B cell (primary cell): ENCODE results near the gene BACH2. TPM values are rescaled to one million over a fixed set of nuclear protein-coding genes. Genes with fewer than 3 reads are reported as not detected.

Experiments
- ATAC-seq: fragments of 200-7000 bp; cut with Tn5 transposase; one replicate; pipeline ENCODE4 v1.10.0; 2021; ENCODE audit warnings: low read depth, mild to moderate bottlenecking, moderate number of reproducible peaks, moderate library complexity
- CTCF ChIA-PET: fragments of 350-600 bp; sonication (Branson Sonifier 250); formaldehyde crosslinking; loops from one replicate; lab custom pipeline; 2021; ENCODE audit warnings: antibody characterized with exemption, inconsistent platforms; lab: Charles Lee
- POLR2A ChIA-PET: fragments of 350-600 bp; sonication (Branson Sonifier 250); formaldehyde crosslinking; loops from one replicate; lab custom pipeline; 2021; ENCODE audit warnings: antibody characterized with exemption; lab: Charles Lee
- DNase-seq: peaks from one replicate; pipeline ENCODE4 v3.0.0; 2013
- H2AFZ ChIP-seq: 2 replicates; pipeline ENCODE4 v1.6.1; 2012; ENCODE audit warnings: mild to moderate bottlenecking, low read depth, low read length; ENCODE audit not compliant: insufficient read depth, poor library complexity, severe bottlenecking
- H3K27ac ChIP-seq, 2 donors: 1 replicate in 1 of 2; 2 replicates in 1 of 2; pipeline ENCODE4 v1.5.1; 2012 to 2013; ENCODE audit warnings: low read length in 2 of 2, mild to moderate bottlenecking in 2 of 2, moderate library complexity in 1 of 2
- H3K27me3 ChIP-seq, 4 experiments: fragments of 200-600 bp in 1 of 4; sonication (generic) in 1 of 4; replicated peaks in 1 of 4; 1 replicate in 2 of 4; 2 replicates in 2 of 4; pipeline versions ENCODE4 v1.6.1 to v1.7.0; 2013 to 2016; ENCODE audit warnings: low read length in 3 of 4, mild to moderate bottlenecking in 2 of 4, mixed read lengths in 1 of 4, moderate library complexity in 1 of 4; ENCODE audit not compliant: insufficient read depth in 4 of 4, control insufficient read depth in 3 of 4; ENCODE audit errors: control extremely low read depth in 1 of 4
- H3K36me3 ChIP-seq, 2 experiments: replicated peaks in 1 of 2; 1 replicate in 1 of 2; 2 replicates in 1 of 2; pipeline versions ENCODE4 v1.6.1 to v1.7.1; 2013; ENCODE audit warnings: low read length in 1 of 2; ENCODE audit not compliant: insufficient read depth in 2 of 2, control insufficient read depth in 1 of 2; ENCODE audit errors: control extremely low read depth in 1 of 2, extremely low read depth in 1 of 2
- H3K4me1 ChIP-seq, 2 donors: fragments of 200-600 bp in 1 of 2; sonication (generic) in 1 of 2; 1 replicate in 1 of 2; 2 replicates in 1 of 2; pipeline versions ENCODE4 v1.5.1 to v1.6.1; 2013 to 2017; ENCODE audit warnings: low read length in 2 of 2; ENCODE audit not compliant: control insufficient read depth in 2 of 2, insufficient read depth in 2 of 2
- H3K4me2 ChIP-seq: replicated peaks from 2 replicates; pipeline ENCODE3; 2012; ENCODE audit warnings: mild to moderate bottlenecking, low read depth, low read length; ENCODE audit not compliant: poor library complexity, severe bottlenecking
- H3K4me3 ChIP-seq, 5 experiments: fragments of 200-600 bp in 1 of 5; sonication (generic) in 1 of 5; 1 replicate in 3 of 5; 2 replicates in 2 of 5; pipeline versions ENCODE4 v1.5.1 to v1.7.0; 2011 to 2016; ENCODE audit warnings: low read length in 4 of 5, mild to moderate bottlenecking in 4 of 5, low read depth in 2 of 5, control low read depth in 1 of 5, moderate library complexity in 1 of 5; ENCODE audit not compliant: insufficient read depth in 1 of 5; ENCODE audit errors: control extremely low read depth in 1 of 5, extremely low read depth in 1 of 5
- H3K79me2 ChIP-seq: fragments of 200-600 bp; sonication (generic); one replicate; pipeline ENCODE4 v1.6.0; 2016; ENCODE audit warnings: low read length; ENCODE audit not compliant: control insufficient read depth, insufficient read depth
- H3K9ac ChIP-seq: fragments of 200-600 bp; sonication (generic); 2 replicates; pipeline ENCODE4 v1.6.1; 2017; ENCODE audit warnings: mild to moderate bottlenecking, low read length, moderate library complexity
- H3K9me3 ChIP-seq, 3 donors: one replicate each; pipeline versions ENCODE4 v1.6.1 to v1.7.1; 2013; ENCODE audit warnings: low read length in 2 of 3; ENCODE audit not compliant: control insufficient read depth in 2 of 3, insufficient read depth in 1 of 3; ENCODE audit errors: control extremely low read depth in 1 of 3
- H4K20me1 ChIP-seq: 2 replicates; pipeline ENCODE4 v1.6.0; 2012; ENCODE audit warnings: mild to moderate bottlenecking, low read length; ENCODE audit not compliant: insufficient read depth, control insufficient read depth, poor library complexity, severe bottlenecking
- H3K27ac Mint-ChIP-seq: one replicate; pipeline ENCODE4 v1.8.0; 2021; ENCODE audit warnings: mixed read lengths
- H3K27me3 Mint-ChIP-seq: one replicate; pipeline ENCODE4 v1.8.0; 2021; ENCODE audit warnings: mixed read lengths
- H3K4me1 Mint-ChIP-seq: one replicate; pipeline ENCODE4 v1.8.0; 2021; ENCODE audit warnings: mixed read lengths
- H3K4me3 Mint-ChIP-seq: one replicate; pipeline ENCODE4 v1.8.0; 2021; ENCODE audit warnings: mixed read lengths
- H3K9me3 Mint-ChIP-seq: one replicate; pipeline ENCODE4 v1.8.0; 2022; ENCODE audit warnings: mixed read lengths; ENCODE audit not compliant: insufficient read depth
- EZH2 ChIP-seq: IDR thresholded peaks from 2 replicates; pipeline ENCODE4 v1.6.1; 2012; ENCODE audit warnings: borderline replicate concordance, low read depth, mild to moderate bottlenecking, moderate library complexity, low read length; ENCODE audit not compliant: insufficient read depth, poor library complexity, severe bottlenecking
- WGBS: methylation state at CpG from one replicate; pipeline ENCODE4 v1.1.5; 2013; ENCODE audit warnings: missing lambda C conversion rate; ENCODE audit not compliant: insufficient coverage; 5-methylcytosine and 5-hydroxymethylcytosine counted together
- intact Hi-C: fragments of 100-400 bp; cut with micrococcal nuclease; formaldehyde crosslinking; loops from one replicate; pipeline ENCODE4 v1.10.0; 2022
- polyA plus RNA-seq: library from polyadenylated mRNA; depleted of rRNA; stranded (reverse); fragments of >200 nt; gene quantifications from 2 replicates; pipeline ENCODE4 v1.2.3, GENCODE V29; 2012
- total RNA-seq, 2 donors: library from RNA; stranded (reverse); fragments of 120-200 nt in 1 of 2; gene quantifications; 1 replicate in 1 of 2; 2 replicates in 1 of 2; pipeline versions ENCODE4 v1.2.3 to v1.2.4, GENCODE V29; 2013 to 2022
- TF ChIP-seq, protein P1 (sequence below): fragments of 200-600 bp; IDR thresholded peaks from one replicate; pipeline ENCODE4 v1.8.0; 2022; ENCODE audit warnings: antibody characterized with exemption, mild to moderate bottlenecking

Gene BACH2
- total and polyA plus RNA-seq, 2 donors (not counting 1 experiment from before 2014, with no cell fraction given): 41.1 to 235 TPM

GRCh38 chr6:90028995-90029635, 267.5 kb downstream of the BACH2 start:
- Histone ChIP-seq H3K27ac (no peak overlapping the region), H3K79me2 (peaks cover 73% of the 10 kb centered on the region), H3K4me2 (no peak overlapping the region), H3K9ac (no peak overlapping the region), H3K9me3 (peaks cover 0 to 4% (median 0%) of the 10 kb centered on the region in 3 donors), H3K36me3 (peaks cover 6 to 27% of the 10 kb centered on the region in 2 experiments), H3K4me1 (peaks cover 0 to 12% of the 10 kb centered on the region in 2 donors), H4K20me1 (peaks cover 73% of the 10 kb centered on the region), H3K4me3 (no peak overlapping the region), H3K27me3 (no peaks in the 10 kb centered on the region), H2AFZ (no peak overlapping the region)
- H3K9me3 Mint-ChIP-seq: no peaks in the 10 kb centered on the region
- H3K27ac Mint-ChIP-seq: no peak overlapping the region
- WGBS: 76% methylated on average over 4 of the region's 10 CpGs
- ATAC-seq (no peak), DNase-seq (no peak)
- TF ChIP-seq EZH2: no peak
- TF ChIP-seq, protein P1, sequence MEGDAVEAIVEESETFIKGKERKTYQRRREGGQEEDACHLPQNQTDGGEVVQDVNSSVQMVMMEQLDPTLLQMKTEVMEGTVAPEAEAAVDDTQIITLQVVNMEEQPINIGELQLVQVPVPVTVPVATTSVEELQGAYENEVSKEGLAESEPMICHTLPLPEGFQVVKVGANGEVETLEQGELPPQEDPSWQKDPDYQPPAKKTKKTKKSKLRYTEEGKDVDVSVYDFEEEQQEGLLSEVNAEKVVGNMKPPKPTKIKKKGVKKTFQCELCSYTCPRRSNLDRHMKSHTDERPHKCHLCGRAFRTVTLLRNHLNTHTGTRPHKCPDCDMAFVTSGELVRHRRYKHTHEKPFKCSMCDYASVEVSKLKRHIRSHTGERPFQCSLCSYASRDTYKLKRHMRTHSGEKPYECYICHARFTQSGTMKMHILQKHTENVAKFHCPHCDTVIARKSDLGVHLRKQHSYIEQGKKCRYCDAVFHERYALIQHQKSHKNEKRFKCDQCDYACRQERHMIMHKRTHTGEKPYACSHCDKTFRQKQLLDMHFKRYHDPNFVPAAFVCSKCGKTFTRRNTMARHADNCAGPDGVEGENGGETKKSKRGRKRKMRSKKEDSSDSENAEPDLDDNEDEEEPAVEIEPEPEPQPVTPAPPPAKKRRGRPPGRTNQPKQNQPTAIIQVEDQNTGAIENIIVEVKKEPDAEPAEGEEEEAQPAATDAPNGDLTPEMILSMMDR: no peak
- H3K27me3 Mint-ChIP-seq: no peaks in the 10 kb centered on the region
- H3K4me1 Mint-ChIP-seq: peaks cover 64% of the 10 kb centered on the region
- intact Hi-C loops: no loop called here
- no peak overlapping the region for H3K4me3 Mint-ChIP-seq
- ChIA-PET CTCF (interaction anchor here (0.6 to 1.0 kb wide), 2 partner anchors 20 to 99 kb away, joined by 3 read pairs; no protein-coding TSS in a partner anchor), POLR2A (no interaction called here)

DNA sequence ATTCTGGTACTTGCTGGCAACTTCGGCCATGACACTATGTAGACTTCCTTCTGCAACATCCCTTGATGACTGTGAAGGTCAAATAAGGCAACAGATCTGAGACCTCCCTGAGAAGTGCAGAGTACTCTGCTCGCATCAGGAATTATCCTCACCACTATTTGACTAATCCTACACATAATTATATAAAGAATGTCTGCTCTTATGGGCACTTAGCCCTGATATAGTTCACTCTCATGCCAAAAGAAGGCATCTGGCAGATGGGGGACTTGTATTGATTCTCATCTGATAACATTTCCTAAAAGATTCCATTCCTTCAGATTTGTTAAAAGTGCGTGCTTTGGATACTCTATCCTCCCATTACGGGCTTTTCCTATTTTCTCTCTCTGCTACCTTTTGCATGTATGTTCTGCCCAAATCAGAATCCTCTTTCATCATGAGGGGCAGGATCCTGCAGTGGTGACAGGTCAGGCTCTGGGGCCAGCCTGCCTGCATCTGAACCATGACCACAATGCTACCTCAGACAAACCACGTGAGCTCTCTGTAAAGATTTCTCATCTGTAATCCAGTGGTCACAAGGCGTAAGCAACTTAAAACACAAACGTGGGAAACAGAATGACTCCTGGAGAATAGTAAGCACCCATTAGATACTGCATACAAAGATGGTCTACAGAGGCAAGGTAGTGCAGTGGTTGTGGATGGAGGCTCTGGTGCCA, 268.4 kb downstream of the BACH2 start:
- H3K79me2 ChIP-seq: peaks cover 66% of the 10 kb centered on the region
- DNase-seq (no peak), ATAC-seq (peak; percentile 24)
- no peaks in the 10 kb centered on the region for H3K9me3 ChIP-seq
- Mint-ChIP-seq H3K4me1 (peaks cover 68% of the 10 kb centered on the region), H3K27me3 (no peaks in the 10 kb centered on the region), H3K9me3 (no peaks in the 10 kb centered on the region), H3K27ac (no peak overlapping the region), H3K4me3 (no peak overlapping the region)
- H3K4me3 ChIP-seq: no peak overlapping the region
- no peak overlapping the region for H3K4me2 ChIP-seq
- peaks cover 74% of the 10 kb centered on the region for H4K20me1 ChIP-seq
- ChIA-PET CTCF (no interaction called here), POLR2A (no interaction called here)
- H3K36me3 ChIP-seq: peaks cover 0 to 24% of the 10 kb centered on the region in 2 experiments
- no peak overlapping the region for H3K27ac ChIP-seq
- no peak for TF ChIP-seq EZH2
- TF ChIP-seq, protein P1: no peak
- 100% methylated on average over 2 of the region's 7 CpGs for WGBS
- H2AFZ ChIP-seq: no peak overlapping the region
- H3K9ac ChIP-seq: no peak overlapping the region
- H3K4me1 ChIP-seq: peaks cover 0 to 12% of the 10 kb centered on the region in 2 donors
- H3K27me3 ChIP-seq: no peaks in the 10 kb centered on the region
- intact Hi-C loops: no loop called here
